GM18870 (cell line): Measurements from ENCODE around the gene NLRP9.

Experiments used
- ATAC-seq: cut with Tn5 transposase; IDR thresholded peaks from one replicate; pipeline ENCODE4 v1.9.1; 2021; ENCODE audit warnings: moderate library complexity; ENCODE audit not compliant: unreplicated experiment

The NLRP9 gene

GRCh38 chr19:55689411-55690108 is 48.6 kb downstream of the NLRP9 start:
- ATAC-seq, result no peak

GRCh38 chr19:55688422-55689218 is 49.6 kb downstream of the NLRP9 start:
- ATAC-seq, result no peak

- ATAC-seq, result no peak
Observed at GRCh38 chr19:55687281-55688201, 50.7 kb downstream of the NLRP9 start.

- ATAC-seq, result no peak
Observed at GRCh38 chr19:55686311-55687050, 51.7 kb downstream of the NLRP9 start.

- no peak for ATAC-seq
Observed at GRCh38 chr19:55685776-55686175, 52.4 kb downstream of the NLRP9 start.

- no peak for ATAC-seq
Observed at GRCh38 chr19:55684946-55685681, 53.1 kb downstream of the NLRP9 start.

GRCh38 chr19:55683449-55684261 is 54.5 kb downstream of the NLRP9 start:
- ATAC-seq, result no peak

GRCh38 chr19:55681131-55682092 is 56.8 kb downstream of the NLRP9 start:
- ATAC-seq, result no peak

- ATAC-seq, result no peak
Observed at GRCh38 chr19:55680339-55681130, 57.7 kb downstream of the NLRP9 start.

- no peak for ATAC-seq
Observed at GRCh38 chr19:55679343-55680257, 58.6 kb downstream of the NLRP9 start.

- ATAC-seq, result peak; percentile 68
Observed at GRCh38 chr19:55678121-55678671, 60.0 kb downstream of the NLRP9 start.

GRCh38 chr19:55677572-55678028 is 60.6 kb downstream of the NLRP9 start:
- ATAC-seq, result no peak

- ATAC-seq, result no peak
Observed at GRCh38 chr19:55676889-55677505, 61.2 kb downstream of the NLRP9 start.

- no peak for ATAC-seq
Observed at GRCh38 chr19:55676383-55676782, 61.8 kb downstream of the NLRP9 start.

GRCh38 chr19:55675661-55676354 is 62.4 kb downstream of the NLRP9 start:
- no peak for ATAC-seq
